ENCODE results near the gene TSEN15. TPM values are rescaled to one million over a fixed set of nuclear protein-coding genes. Genes with fewer than 3 reads are reported as not detected.
A peak's percentile ranks its signal among the peaks of the same experiment; 100 is the strongest.

The TSEN15 gene
- total and polyA plus RNA-seq, 12 donors = 16.3 to 55.1 (median 27.8) TPM

GRCh38 chr1:184068354-184068753, 16.8 kb downstream of the TSEN15 start:
- Histone ChIP-seq H3K36me3 (replicated peaks in 1 of 2) (no peaks in the 10 kb centered on the region), H3K4me1 (replicated peaks in 1 of 2) (no peaks in the 10 kb centered on the region), H3K9me3 (replicated peaks in 1 of 3) (no peaks in the 10 kb centered on the region), H3K4me3 (no peak overlapping the region), H3K27me3 (no peaks in the 10 kb centered on the region), H3K27ac (no peak overlapping the region)
- DNase-seq = no peak
- intact Hi-C loops (cut with DNase I) = no loop called here
- TF ChIP-seq CTCF (IDR thresholded peaks at IDR 0.05) (no peak), POLR2A (IDR thresholded peaks at IDR 0.05) (no peak)

- WGBS, 4 donors = 78 to 87% (median 83%) methylated on average over 2 of the region's 2 CpGs
- DNase-seq = no peak
- H3K4me1 ChIP-seq (replicated peaks in 1 of 2) = no peaks in the 10 kb centered on the region
- intact Hi-C loops (cut with DNase I) = loop anchor here in 1 of 2 donors (10.0 kb wide), 1 partner anchor 595 kb away; no protein-coding TSS in a partner anchor
- no peak overlapping the region for H3K27ac ChIP-seq
- H3K4me3 ChIP-seq = no peak overlapping the region
- no peaks in the 10 kb centered on the region for H3K27me3 ChIP-seq
- no peaks in the 10 kb centered on the region for H3K36me3 ChIP-seq (replicated peaks in 1 of 2)
- no peak for TF ChIP-seq POLR2A (IDR thresholded peaks at IDR 0.05)
- no peaks in the 10 kb centered on the region for H3K9me3 ChIP-seq (replicated peaks in 1 of 3)
These were observed 18.1 kb downstream of the TSEN15 start for GRCh38 chr1:184069675-184070074.

- no peak for DNase-seq
- H3K9me3 ChIP-seq (replicated peaks in 1 of 3) = no peaks in the 10 kb centered on the region
- 89 to 94% (median 91%) methylated on average over 2 of the region's 2 CpGs for WGBS, 4 donors
- no peaks in the 10 kb centered on the region for H3K36me3 ChIP-seq (replicated peaks in 1 of 2)
- no peaks in the 10 kb centered on the region for H3K27me3 ChIP-seq
- no peak overlapping the region for H3K4me3 ChIP-seq
- H3K4me1 ChIP-seq (replicated peaks in 1 of 2) = no peaks in the 10 kb centered on the region
- TF ChIP-seq POLR2A (IDR thresholded peaks at IDR 0.05) (no peak), CTCF (IDR thresholded peaks at IDR 0.05) (no peak)
- intact Hi-C loops (cut with DNase I) = loop anchor here in 1 of 2 donors (10.0 kb wide), 1 partner anchor 592 kb away; no protein-coding TSS in a partner anchor
- H3K27ac ChIP-seq = no peak overlapping the region
These were observed 20.8 kb downstream of the TSEN15 start for GRCh38 chr1:184072376-184072775.

- Histone ChIP-seq H3K27ac (peak overlapping the region in 1 of 5 donors; percentile 23), H3K4me1 (replicated peaks in 1 of 2) (no peaks in the 10 kb centered on the region), H3K36me3 (replicated peaks in 1 of 2) (no peaks in the 10 kb centered on the region), H3K4me3 (no peak overlapping the region), H3K9me3 (replicated peaks in 1 of 3) (no peaks in the 10 kb centered on the region), H3K27me3 (no peaks in the 10 kb centered on the region)
- intact Hi-C loops (cut with DNase I) = loop anchor here in 1 of 2 donors (10.0 kb wide), 1 partner anchor 590 kb away; no protein-coding TSS in a partner anchor
- no peak for TF ChIP-seq POLR2A (IDR thresholded peaks at IDR 0.05)
- TF ChIP-seq CTCF (IDR thresholded peaks at IDR 0.05) = no peak
- 83 to 98% (median 90%) methylated on average over 2 of the region's 2 CpGs for WGBS, 4 donors
- DNase-seq = no peak
These were observed 22.9 kb downstream of the TSEN15 start for GRCh38 chr1:184074383-184074782.
